HG03520 (cell line): Measurements from ENCODE around the gene FBXO44.

Experiments
- ATAC-seq: cut with Tn5 transposase; IDR thresholded peaks from one replicate; pipeline ENCODE4 v1.9.1; 2021; ENCODE audit warnings: mild to moderate bottlenecking, moderate library complexity; ENCODE audit not compliant: unreplicated experiment

The FBXO44 gene

GRCh38 chr1:11684070-11684469 lies 29.4 kb downstream of the FBXO44 start:
- ATAC-seq, result no peak

- ATAC-seq, result no peak
Observed at GRCh38 chr1:11685210-11685752, 30.6 kb downstream of the FBXO44 start.

GRCh38 chr1:11688506-11688905 lies 33.8 kb downstream of the FBXO44 start:
- no peak for ATAC-seq

- ATAC-seq, result no peak
Observed at GRCh38 chr1:11690397-11691301, 36.0 kb downstream of the FBXO44 start.

GRCh38 chr1:11691302-11691914 lies 36.7 kb downstream of the FBXO44 start, which contains the start of gene DRAXIN:
Gene DRAXIN, plus strand, starts transcription at chr1:11691710. Its CDS starts 14,549 bp downstream, at chr1:11706259.
- no peak for ATAC-seq

- no peak for ATAC-seq
Observed at GRCh38 chr1:11691928-11692711, 37.4 kb downstream of the FBXO44 start.

- ATAC-seq, result no peak
Observed at GRCh38 chr1:11693024-11693590, 38.4 kb downstream of the FBXO44 start.

- no peak for ATAC-seq
Observed at GRCh38 chr1:11693917-11694316, 39.2 kb downstream of the FBXO44 start.

- ATAC-seq, result no peak
Observed at GRCh38 chr1:11695861-11696260, 41.2 kb downstream of the FBXO44 start.

GRCh38 chr1:11697188-11697892 lies 42.7 kb downstream of the FBXO44 start:
- ATAC-seq, result no peak

GRCh38 chr1:11697893-11698210 lies 43.2 kb downstream of the FBXO44 start:
- no peak for ATAC-seq

GRCh38 chr1:11700601-11701467 lies 46.2 kb downstream of the FBXO44 start:
- ATAC-seq, result no peak

GRCh38 chr1:11701551-11701961 lies 46.9 kb downstream of the FBXO44 start:
- no peak for ATAC-seq

GRCh38 chr1:11701981-11702803 lies 47.5 kb downstream of the FBXO44 start:
- no peak for ATAC-seq

- ATAC-seq, result no peak
Observed at GRCh38 chr1:11703357-11704193, 48.9 kb downstream of the FBXO44 start.

GRCh38 chr1:11704194-11704529 lies 49.5 kb downstream of the FBXO44 start:
- no peak for ATAC-seq

GRCh38 chr1:11704691-11705475 lies 50.2 kb downstream of the FBXO44 start:
- no peak for ATAC-seq
